Ovary (tissue), 3 donors: ENCODE data around the gene KPNA4.

Experiments
- CTCF ChIP-seq, 3 donors: fragments of 450-650 bp in 2 of 3; fragments of 200-600 bp in 1 of 3; IDR thresholded peaks; one replicate each; pipeline versions ENCODE4 v1.5.1 to v1.8.0; 2016 to 2022; ENCODE audit warnings: antibody characterized with exemption in 3 of 3, mild to moderate bottlenecking in 1 of 3
- POLR2A ChIP-seq: fragments of 450-650 bp; IDR thresholded peaks from one replicate; pipeline ENCODE4 v1.6.1; 2017; ENCODE audit warnings: antibody characterized with exemption, mild to moderate bottlenecking, moderate library complexity
- donor health status: DM: no; HTN: no; CAD: no.

DNA sequence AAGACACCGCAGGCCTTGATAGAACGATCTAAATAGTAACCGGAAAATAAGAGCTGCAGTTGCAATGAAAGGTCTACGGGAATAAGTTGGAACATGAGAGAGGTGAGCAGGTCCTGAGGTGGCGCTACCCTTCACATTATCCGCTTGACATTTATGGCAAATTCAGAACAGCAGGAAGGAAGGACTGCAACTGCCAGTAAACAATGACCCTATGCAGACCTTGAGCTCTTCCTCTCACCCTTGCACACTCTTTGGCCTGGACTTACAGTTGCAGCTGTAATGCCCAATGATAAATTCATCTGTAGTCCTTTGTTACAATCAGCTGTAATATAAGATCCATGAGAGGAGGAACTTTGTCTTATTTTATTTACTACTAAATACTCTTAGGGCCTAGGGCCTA, 83.5 kb downstream of the KPNA4 start:
- TF ChIP-seq CTCF (IDR thresholded peaks at IDR 0.05) (no peak), POLR2A (no peak)
